GM19238 (cell line): ENCODE measurements around the gene CTNNA3.
"Not testable (repeated sequence)": the region's sequence is repeated elsewhere in the genome, so short reads cannot be mapped to it uniquely, and the experiment has no call there.

Source experiments
- DNase-seq: peaks from one replicate; pipeline ENCODE4 v3.0.0; 2011; ENCODE audit warnings: low spot score; ENCODE audit not compliant: insufficient read length

Gene CTNNA3

DNA sequence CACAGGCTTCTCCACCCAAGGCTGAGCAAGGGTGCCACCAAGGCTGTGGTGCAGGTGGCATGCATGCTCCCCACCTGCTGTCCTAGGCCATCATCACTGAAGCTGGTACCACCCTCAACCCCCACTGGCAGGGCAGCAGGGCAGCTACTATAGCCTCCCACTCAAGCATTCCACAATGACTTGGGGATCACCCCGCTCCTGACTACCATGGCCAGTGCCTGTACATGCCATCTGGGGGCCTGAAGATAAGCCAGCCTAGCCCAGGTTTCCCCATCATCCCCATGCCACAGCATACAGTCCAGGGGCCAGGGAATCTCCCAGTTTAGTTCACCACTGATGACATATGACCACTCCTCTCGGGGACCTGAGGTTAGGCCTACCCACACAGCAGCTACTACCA lies 1281.1 kb downstream of the CTNNA3 start:
- DNase-seq: no peak

DNA sequence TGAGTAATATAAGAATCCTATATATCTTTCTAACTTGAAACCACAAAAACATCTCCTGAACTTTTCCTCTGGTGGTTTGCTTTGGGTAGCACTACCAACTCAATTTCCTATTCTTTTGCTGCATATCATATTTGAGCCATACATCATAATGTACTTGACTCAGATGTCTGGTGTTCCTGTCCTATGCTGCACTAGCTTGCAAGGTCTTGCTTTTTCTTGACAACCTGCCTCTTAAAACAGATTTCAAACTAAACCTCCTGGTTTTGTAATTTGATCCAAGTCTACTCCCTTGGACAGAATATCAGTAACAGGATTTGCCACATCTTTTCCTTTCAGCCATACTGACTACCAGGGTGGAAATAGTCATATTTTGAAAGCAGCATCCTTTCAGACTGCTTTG lies 1290.4 kb downstream of the CTNNA3 start:
- no peak for DNase-seq

DNA sequence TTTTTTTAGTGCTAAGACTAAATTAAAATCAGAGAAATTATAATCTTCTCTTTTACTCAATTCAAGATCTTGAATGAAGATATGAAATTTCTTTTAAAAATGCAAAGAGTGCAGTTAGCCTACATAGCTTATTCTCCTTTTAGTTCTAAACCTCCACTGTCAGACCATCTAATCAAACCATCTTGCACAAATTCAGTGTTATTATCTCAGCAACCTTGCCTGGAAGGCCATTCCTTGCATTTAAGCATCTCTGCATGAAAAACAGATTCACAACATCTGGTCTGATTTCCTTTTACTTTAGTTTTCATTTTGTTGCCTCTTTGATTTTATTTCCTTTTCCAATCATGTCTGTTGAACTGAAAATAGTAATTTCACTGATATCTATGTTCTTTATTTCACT lies 1297.3 kb downstream of the CTNNA3 start:
- DNase-seq: no peak

DNA sequence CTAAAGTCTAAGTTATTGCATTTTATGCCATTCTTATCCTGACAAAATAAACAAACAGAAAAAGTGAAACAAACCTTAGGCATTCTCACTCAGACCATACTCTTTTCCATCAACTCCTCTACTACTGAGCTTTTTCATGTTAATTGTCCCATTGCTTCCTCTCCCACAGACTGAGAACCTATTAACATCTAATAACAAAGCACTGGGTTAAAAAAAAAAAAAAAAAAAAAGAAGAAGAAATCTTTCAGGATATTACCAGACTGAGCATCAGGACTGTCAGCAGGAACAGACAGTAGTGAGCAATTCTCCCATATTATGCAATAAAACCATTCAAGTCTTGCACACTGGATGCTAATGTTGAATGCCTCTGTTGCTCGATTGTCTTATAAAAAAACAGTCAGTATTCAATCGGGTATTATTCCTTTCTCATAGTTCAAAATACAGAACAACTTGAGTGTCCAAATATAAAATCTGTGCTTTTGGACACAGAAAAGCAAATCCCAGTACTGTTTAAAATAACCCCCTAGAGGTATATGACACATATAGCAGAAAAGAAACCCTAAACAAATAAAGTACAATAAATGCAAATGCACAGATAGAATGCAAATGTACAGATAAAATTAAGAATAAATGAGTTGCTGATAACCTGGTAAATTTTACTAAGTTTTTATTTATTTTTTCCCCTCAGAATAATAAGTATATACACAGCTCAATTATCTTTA lies 1301.5 kb downstream of the CTNNA3 start:
- no peak for DNase-seq

DNA sequence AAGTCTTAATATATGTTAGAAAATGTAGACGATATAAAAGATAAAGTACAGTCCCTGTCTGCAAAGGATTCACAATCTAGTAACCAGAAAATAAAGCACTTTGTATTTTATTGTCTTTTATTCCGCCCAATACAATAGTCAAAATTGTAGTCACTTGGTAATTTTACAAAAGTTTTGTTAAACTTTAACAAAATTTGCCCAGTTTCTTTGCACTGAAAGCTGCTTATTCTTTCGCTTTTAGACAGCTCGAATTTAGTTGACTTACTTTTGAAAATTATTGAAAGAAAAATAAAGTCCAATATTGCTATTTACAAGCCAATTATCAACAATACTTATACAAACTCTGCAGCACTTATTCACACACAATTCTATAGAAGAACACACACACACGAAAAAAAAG lies 1305.1 kb downstream of the CTNNA3 start:
- no peak for DNase-seq

GRCh38 chr10:66381045-66381444 lies 1315.0 kb downstream of the CTNNA3 start:
- no peak for DNase-seq

GRCh38 chr10:66378117-66378876 lies 1317.7 kb downstream of the CTNNA3 start:
- no peak for DNase-seq

GRCh38 chr10:66368146-66368545 lies 1327.8 kb downstream of the CTNNA3 start:
- no peak for DNase-seq

DNA sequence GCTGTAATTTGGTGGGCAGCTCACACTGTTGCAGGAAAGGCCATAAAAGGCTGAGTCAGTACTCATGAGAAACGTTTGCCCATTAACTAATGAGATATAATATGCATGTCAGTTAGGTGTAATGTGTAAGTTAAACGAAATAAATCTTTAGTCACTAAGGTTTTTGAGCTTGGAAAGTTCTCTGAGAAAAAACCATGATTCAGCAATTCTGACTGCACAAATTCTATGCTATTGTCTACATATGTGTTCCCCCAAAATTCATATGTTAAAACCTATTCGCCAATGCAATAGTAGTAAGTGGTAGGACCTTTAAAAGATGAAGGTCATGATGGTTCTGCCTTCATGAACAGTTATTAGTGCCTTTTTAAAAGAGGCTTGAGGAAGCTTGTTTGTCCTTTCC lies 1329.8 kb downstream of the CTNNA3 start:
- DNase-seq: no peak

GRCh38 chr10:66365686-66366085 lies 1330.3 kb downstream of the CTNNA3 start:
- DNase-seq: no peak

- no peak for DNase-seq
Measured at GRCh38 chr10:66362522-66362921, 1333.5 kb downstream of the CTNNA3 start.

DNA sequence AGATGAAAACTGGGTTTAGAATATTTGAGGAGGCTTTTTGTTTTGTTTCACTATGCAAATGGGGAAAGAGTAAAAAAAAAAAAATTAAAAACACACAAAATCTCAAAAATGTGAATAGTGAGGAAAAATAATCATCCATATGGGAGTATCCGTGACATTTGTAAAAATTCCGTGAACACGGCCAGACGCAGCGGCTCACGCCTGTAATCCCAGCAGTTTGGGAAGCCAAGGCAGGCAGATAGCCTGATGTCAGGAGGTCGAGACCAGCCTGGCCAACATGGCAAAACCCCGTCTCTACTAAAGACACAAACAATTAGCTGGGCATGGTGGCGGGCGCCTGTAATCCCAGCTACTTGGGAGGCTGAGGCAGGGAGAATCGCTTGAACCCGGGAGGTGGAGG lies 1342.2 kb downstream of the CTNNA3 start:
- not testable (repeated sequence) for DNase-seq

DNA sequence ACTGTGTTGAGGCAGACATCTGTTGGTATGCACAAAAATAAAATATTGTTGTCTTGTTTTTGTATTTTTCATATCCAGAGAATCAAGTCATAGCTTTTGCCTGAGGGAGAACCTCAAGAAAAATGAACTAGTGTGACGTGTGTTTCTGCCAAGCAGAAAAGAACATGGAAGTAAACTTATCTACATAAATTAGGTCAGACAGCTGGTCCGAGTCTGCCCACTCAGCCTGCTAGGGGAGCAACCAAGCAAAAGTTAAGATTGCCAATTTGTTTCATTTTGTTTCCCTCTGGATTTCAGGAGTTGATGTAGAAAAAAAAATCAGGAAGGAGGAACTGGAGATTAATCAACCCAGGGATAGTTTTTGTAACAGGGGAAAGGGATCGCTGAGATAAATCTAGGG lies 1342.6 kb downstream of the CTNNA3 start:
- DNase-seq: no peak

DNA sequence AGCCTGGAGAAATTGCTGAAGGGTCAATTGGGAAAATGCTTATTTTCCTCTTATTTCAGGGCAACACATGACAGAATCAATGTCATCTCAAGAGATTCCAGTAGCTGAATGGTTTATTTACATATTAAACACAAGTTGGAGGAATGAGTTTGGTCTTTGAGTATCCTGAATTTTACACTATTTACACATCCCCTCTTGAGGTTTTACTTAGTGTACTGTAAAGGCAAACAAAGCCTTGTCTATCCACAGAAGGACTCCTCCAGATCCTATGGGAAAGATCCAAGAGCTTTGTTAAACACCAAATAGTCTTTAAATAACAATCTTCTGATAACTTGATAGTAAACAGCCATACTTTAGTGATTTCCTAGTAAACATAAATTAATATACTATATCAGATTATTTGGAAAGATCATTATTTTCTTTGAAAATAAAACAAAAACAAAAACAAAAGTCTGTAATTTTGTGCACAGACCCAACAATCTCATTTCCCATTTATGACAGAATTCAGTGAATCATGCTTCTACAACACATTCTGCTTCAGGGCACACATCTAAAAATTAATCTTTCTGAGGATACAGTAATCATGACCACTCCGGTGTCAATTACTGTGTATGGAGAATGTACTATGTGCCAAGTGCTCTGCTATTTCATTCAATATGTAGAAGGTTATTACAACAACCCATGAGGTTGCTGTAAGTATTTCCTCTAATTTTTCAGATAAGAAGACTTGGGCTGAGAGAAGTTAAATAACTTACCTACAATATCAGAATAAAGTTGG lies 1345.2 kb downstream of the CTNNA3 start:
- no peak for DNase-seq

DNA sequence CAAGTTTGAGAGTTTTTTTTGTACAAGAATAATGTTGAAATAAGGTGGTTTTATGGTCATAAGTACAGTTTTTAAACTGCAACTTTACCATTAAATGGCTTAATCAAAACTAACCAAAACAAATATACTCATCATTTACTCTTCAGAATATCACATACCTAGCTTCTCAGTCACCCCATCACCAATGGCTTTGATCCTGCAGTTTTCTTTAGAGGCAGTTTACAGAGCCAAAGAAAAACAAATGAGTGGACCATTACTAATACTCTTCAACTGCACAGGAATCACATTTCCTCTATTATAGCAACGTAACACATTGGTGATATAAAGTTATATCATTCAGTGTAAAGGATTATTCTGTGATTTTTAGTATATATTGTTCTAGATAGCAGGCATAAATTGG lies 1346.3 kb downstream of the CTNNA3 start:
- no peak for DNase-seq

DNA sequence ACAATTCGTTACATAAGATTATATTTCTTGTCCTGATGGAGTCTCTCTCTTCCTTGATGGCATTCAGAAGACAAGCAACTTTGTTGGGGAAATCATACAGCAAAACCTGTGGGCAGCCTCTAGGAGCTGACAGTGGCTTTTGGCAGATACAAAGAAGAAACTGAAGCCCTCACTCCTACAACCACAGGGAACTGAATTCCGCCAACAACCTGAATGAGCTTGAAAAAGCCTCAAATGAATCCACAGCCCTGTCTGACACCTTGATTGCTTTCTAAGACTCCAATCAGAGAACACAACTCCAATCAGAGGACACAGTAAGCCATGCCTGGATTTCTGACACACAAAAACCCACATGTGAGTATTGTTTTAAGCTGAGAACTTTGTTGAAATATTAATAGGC lies 1346.9 kb downstream of the CTNNA3 start:
- DNase-seq: no peak

DNA sequence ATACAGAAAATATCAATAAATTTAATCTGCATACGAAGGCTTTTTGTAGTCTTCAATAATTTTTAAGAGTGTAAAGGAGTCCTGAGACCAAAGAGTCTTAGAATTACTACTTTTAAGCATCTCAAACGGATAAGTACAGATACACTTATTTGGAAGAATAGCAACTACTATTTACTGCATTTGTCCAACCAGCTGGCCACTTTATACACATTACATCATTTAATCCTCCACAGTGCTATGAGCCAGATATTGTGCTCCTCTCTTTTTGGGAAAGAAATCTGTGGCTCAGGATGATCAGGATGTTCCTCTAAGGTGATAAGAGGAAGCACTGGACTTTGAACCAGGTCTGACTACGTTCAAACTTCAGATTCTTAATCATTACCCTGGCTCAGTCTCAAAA lies 1358.8 kb downstream of the CTNNA3 start:
- DNase-seq: no peak

GRCh38 chr10:66336791-66337190 lies 1359.2 kb downstream of the CTNNA3 start:
- DNase-seq: no peak

DNA sequence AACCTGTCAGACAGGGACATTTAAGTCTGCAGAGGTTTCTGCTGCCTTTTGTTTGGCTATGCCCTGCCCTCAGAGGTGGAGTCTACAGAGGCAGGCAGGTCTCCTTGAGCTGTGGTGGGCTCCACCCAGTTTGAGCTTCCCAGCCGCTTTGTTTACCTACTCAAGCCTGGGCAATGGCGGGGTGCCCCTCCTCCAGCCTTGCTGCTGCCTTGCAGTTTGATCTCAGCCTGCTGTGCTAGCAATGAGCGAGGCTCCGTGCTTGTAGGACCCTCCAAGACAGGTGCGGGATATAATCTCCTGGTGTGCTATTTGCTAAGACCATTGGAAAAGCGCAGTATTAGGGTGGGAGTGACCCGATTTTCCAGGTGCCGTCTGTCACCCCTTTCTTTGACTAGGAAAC lies 1360.2 kb downstream of the CTNNA3 start:
- DNase-seq: not testable (repeated sequence)

DNA sequence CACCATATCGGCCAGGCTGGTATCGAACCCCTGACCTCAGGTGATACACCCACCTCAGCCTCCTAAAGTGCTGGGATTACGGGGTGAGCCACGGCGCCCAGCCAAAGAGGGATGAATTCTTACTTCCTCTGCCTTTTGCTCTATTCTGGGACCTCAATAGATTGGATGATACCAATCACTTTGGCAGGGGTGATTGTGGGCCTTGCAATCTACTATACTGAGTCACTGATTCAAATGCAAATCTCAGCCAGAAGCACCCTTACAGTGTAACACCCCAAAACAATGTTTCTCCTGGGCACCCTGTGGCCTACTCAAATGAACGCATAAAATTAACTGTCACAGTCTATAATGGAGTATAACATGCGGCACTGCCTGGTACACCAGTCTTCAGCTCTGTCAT lies 1366.8 kb downstream of the CTNNA3 start:
- no peak for DNase-seq

DNA sequence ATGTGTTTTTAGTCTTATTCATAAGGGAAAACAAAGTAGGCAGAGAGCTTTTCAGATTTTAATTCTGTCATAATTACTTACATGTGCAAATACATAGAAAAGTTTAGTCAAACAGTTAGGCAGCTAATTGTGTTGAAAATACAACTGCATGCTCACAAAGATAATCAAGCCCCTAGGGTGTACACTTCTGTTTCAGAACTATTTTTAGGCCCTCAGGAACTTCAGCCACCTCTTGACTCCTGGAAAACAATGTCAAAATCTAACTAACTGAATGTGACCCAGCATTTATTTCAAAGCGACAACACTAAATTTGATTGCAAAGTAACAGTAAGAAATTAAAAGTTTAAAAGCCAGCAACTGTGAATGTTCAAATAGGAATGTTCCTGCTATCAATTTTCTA lies 1369.1 kb downstream of the CTNNA3 start:
- no peak for DNase-seq

- no peak for DNase-seq
Measured at GRCh38 chr10:66322777-66323176, 1373.2 kb downstream of the CTNNA3 start.
